Measurements from ENCODE around the gene MMP15. TPM values are rescaled to one million over a fixed set of nuclear protein-coding genes. Genes with fewer than 3 reads are reported as not detected.

The MMP15 gene
- total and polyA plus RNA-seq, 2 of the 13 experiments (the other 11 are each of a cell fraction or from before 2014, with no cell fraction given), result 35.2 to 44.9 TPM

GRCh38 chr16:58024486-58025350 is 836 bp upstream of the MMP15 start (continued):
- TF ChIP-seq ZSCAN20 (CRISPR knock-in tag; IDR thresholded peaks at IDR 0.05; ENCODE audit: borderline replicate concordance) (no peak), ZBTB44 (CRISPR knock-in tag; IDR thresholded peaks at IDR 0.05) (no peak), ZNF550 (CRISPR knock-in tag; IDR thresholded peaks at IDR 0.05; ENCODE audit: borderline replicate concordance) (no peak; the same call in 1 of the 2 replicates), ZNF460 (CRISPR knock-in tag; IDR thresholded peaks at IDR 0.05; ENCODE audit: borderline replicate concordance) (no peak), ZNF605 (CRISPR knock-in tag; IDR thresholded peaks at IDR 0.05) (no peak; the same call in 1 of the 2 replicates), TFDP1 (CRISPR knock-in tag; IDR thresholded peaks at IDR 0.05; ENCODE audit: borderline replicate concordance) (peak; percentile 92), ZNF773 (CRISPR knock-in tag; IDR thresholded peaks at IDR 0.05; ENCODE audit: borderline replicate concordance) (0 out of 2 replicates have a peak, but pooled peaks have one; percentile 43), RBFOX2 (IDR thresholded peaks at IDR 0.05; ENCODE audit: low read depth, low read length) (peak; percentile 81), MXD1 (CRISPR knock-in tag; IDR thresholded peaks at IDR 0.05) (peak; percentile 85), KLF12 (CRISPR knock-in tag; IDR thresholded peaks at IDR 0.05; ENCODE audit: borderline replicate concordance) (peak; percentile 91; the same call in 1 of the 2 replicates), ZNF12 (CRISPR knock-in tag; IDR thresholded peaks at IDR 0.05) (peak; percentile 67; the same call in 1 of the 2 replicates), NFE2L1 (CRISPR knock-in tag; IDR thresholded peaks at IDR 0.05; ENCODE audit: borderline replicate concordance) (no peak), MED8 (CRISPR knock-in tag; IDR thresholded peaks at IDR 0.05; ENCODE audit: insufficient replicate concordance) (peak; percentile 81), ZBTB14 (CRISPR knock-in tag; IDR thresholded peaks at IDR 0.05) (no peak), MXI1 (IDR thresholded peaks at IDR 0.05; ENCODE audit: borderline replicate concordance, low read depth, low read length) (peak; percentile 86; the same call in 2 of the 3 replicates), SMARCE1 (IDR thresholded peaks at IDR 0.05; ENCODE audit: borderline replicate concordance) (no peak), ATM (IDR thresholded peaks at IDR 0.05; ENCODE audit: borderline replicate concordance) (no peak), ZNF775 (CRISPR knock-in tag; IDR thresholded peaks at IDR 0.05; ENCODE audit: borderline replicate concordance) (0 out of 2 replicates have a peak, but pooled peaks have one; percentile 20), MAF1 (CRISPR knock-in tag; IDR thresholded peaks at IDR 0.05; ENCODE audit: borderline replicate concordance) (peak; percentile 58; the same call in 1 of the 2 replicates), ZBTB39 (CRISPR knock-in tag; IDR thresholded peaks at IDR 0.05) (no peak), ZNF598 (CRISPR knock-in tag; IDR thresholded peaks at IDR 0.05; ENCODE audit: borderline replicate concordance) (0 out of 2 replicates have a peak, but pooled peaks have one; percentile 79), ZNF841 (CRISPR knock-in tag; IDR thresholded peaks at IDR 0.05; ENCODE audit: borderline replicate concordance) (no peak; the same call in 1 of the 2 replicates)

Measured in HepG2 (cell line).